Spleen (tissue), 7 donors: Measurements from ENCODE around the gene FHL2.

Experiments used
- CTCF ChIP-seq, 11 experiments: fragments of 200-600 bp in 7 of 11; fragments of 450-650 bp in 4 of 11; sonication (generic) in 4 of 11; IDR thresholded peaks in 8 of 11; conservative IDR thresholded peaks in 3 of 11; 1 replicate in 7 of 11; 2 replicates in 4 of 11; pipeline versions ENCODE4 v1.4.0 to v1.8.0; 2016 to 2021; ENCODE audit warnings: antibody characterized with exemption in 11 of 11, inconsistent platforms in 4 of 11, mild to moderate bottlenecking in 1 of 11
- POLR2A ChIP-seq, 3 donors: fragments of 450-650 bp; IDR thresholded peaks; one replicate each; pipeline ENCODE4 v1.5.1; 2017; ENCODE audit warnings: antibody characterized with exemption in 3 of 3, mild to moderate bottlenecking in 1 of 3
- donor health status: DM: no; HTN: no; CAD: no; lungs with moderate emphysema.
- donor health status: DM: no; HTN: no; CAD: no.
- donor health status: DM: no; HTN: no; CAD: no.

GRCh38 chr2:105381101-105381668 lies 17.7 kb downstream of the FHL2 start:
- no peak for TF ChIP-seq CTCF (IDR thresholded peaks at IDR 0.05 in 8 of 11, conservative IDR thresholded peaks at IDR 0.05 in 3 of 11)
- TF ChIP-seq POLR2A (IDR thresholded peaks at IDR 0.05): no peak
